GM12865 (cell line): ENCODE measurements around the gene TRAPPC4.
A peak's percentile ranks its signal among the peaks of the same experiment; 100 is the strongest.
"Not testable (repeated sequence)": the region's sequence is repeated elsewhere in the genome, so short reads cannot be mapped to it uniquely, and the experiment has no call there.

ENCODE experiments used
- DNase-seq: peaks from one replicate; pipeline ENCODE4 v3.0.0; 2010; ENCODE audit warnings: low read depth
- H3K4me3 ChIP-seq: 2 replicates; pipeline ENCODE4 v1.5.1; 2011; ENCODE audit warnings: mild to moderate bottlenecking, low read depth, low read length, control low read depth
- CTCF ChIP-seq: IDR thresholded peaks from 2 replicates; pipeline ENCODE4 v1.5.1; 2011; ENCODE audit warnings: low read length, control low read depth, low read depth, inconsistent platforms; ENCODE audit not compliant: insufficient read depth; ENCODE audit errors: missing control alignments

The TRAPPC4 gene

GRCh38 chr11:119028346-119029068, 9.9 kb downstream of the TRAPPC4 start:
- no peak for TF ChIP-seq CTCF
- no peak for DNase-seq
- H3K4me3 ChIP-seq = no peak overlapping the region

- no peak for DNase-seq
- H3K4me3 ChIP-seq = no peak overlapping the region
- TF ChIP-seq CTCF = no peak
Measured at GRCh38 chr11:119029069-119029339, 10.4 kb downstream of the TRAPPC4 start.

GRCh38 chr11:119029340-119030028, 10.9 kb downstream of the TRAPPC4 start:
- peak; percentile 28 for DNase-seq
- no peak for TF ChIP-seq CTCF
- peak overlapping the region; percentile 99 for H3K4me3 ChIP-seq

GRCh38 chr11:119030029-119030328, 11.4 kb downstream of the TRAPPC4 start:
- TF ChIP-seq CTCF = no peak
- DNase-seq = no peak
- H3K4me3 ChIP-seq = peak overlapping the region; percentile 99

GRCh38 chr11:119030329-119031047, 11.9 kb downstream of the TRAPPC4 start, which contains the start of gene SLC37A4:
TSS of gene SLC37A4 (minus strand) at chr11:119030877.
- peak within 1 kb of the TSS; percentile 99 for H3K4me3 ChIP-seq
- peak; percentile 93 for TF ChIP-seq CTCF
- DNase-seq = peak; percentile 99

- DNase-seq = no peak
- no peak for TF ChIP-seq CTCF
- H3K4me3 ChIP-seq = no peak overlapping the region
Measured at GRCh38 chr11:119031912-119032280, 13.3 kb downstream of the TRAPPC4 start.

- not testable (repeated sequence) for DNase-seq, H3K4me3 ChIP-seq
Measured at GRCh38 chr11:119033421-119033820, 14.9 kb downstream of the TRAPPC4 start.
